B cell (primary cell): ENCODE data around the gene ATAD1. TPM values are rescaled to one million over a fixed set of nuclear protein-coding genes. Genes with fewer than 3 reads are reported as not detected.

ENCODE experiments used
- ATAC-seq: fragments of 200-7000 bp; cut with Tn5 transposase; one replicate; pipeline ENCODE4 v1.10.0; 2021; ENCODE audit warnings: low read depth, mild to moderate bottlenecking, moderate number of reproducible peaks, moderate library complexity
- CTCF ChIA-PET: fragments of 350-600 bp; sonication (Branson Sonifier 250); formaldehyde crosslinking; loops from one replicate; lab custom pipeline; 2021; ENCODE audit warnings: antibody characterized with exemption, inconsistent platforms; lab: Charles Lee
- POLR2A ChIA-PET: fragments of 350-600 bp; sonication (Branson Sonifier 250); formaldehyde crosslinking; loops from one replicate; lab custom pipeline; 2021; ENCODE audit warnings: antibody characterized with exemption; lab: Charles Lee
- DNase-seq: peaks from one replicate; pipeline ENCODE4 v3.0.0; 2013
- H2AFZ ChIP-seq: 2 replicates; pipeline ENCODE4 v1.6.1; 2012; ENCODE audit warnings: mild to moderate bottlenecking, low read depth, low read length; ENCODE audit not compliant: insufficient read depth, poor library complexity, severe bottlenecking
- H3K27ac ChIP-seq, 2 donors: 1 replicate in 1 of 2; 2 replicates in 1 of 2; pipeline ENCODE4 v1.5.1; 2012 to 2013; ENCODE audit warnings: low read length in 2 of 2, mild to moderate bottlenecking in 2 of 2, moderate library complexity in 1 of 2
- H3K27me3 ChIP-seq, 4 experiments: fragments of 200-600 bp in 1 of 4; sonication (generic) in 1 of 4; replicated peaks in 1 of 4; 1 replicate in 2 of 4; 2 replicates in 2 of 4; pipeline versions ENCODE4 v1.6.1 to v1.7.0; 2013 to 2016; ENCODE audit warnings: low read length in 3 of 4, mild to moderate bottlenecking in 2 of 4, mixed read lengths in 1 of 4, moderate library complexity in 1 of 4; ENCODE audit not compliant: insufficient read depth in 4 of 4, control insufficient read depth in 3 of 4; ENCODE audit errors: control extremely low read depth in 1 of 4
- H3K36me3 ChIP-seq, 2 experiments: replicated peaks in 1 of 2; 1 replicate in 1 of 2; 2 replicates in 1 of 2; pipeline versions ENCODE4 v1.6.1 to v1.7.1; 2013; ENCODE audit warnings: low read length in 1 of 2; ENCODE audit not compliant: insufficient read depth in 2 of 2, control insufficient read depth in 1 of 2; ENCODE audit errors: control extremely low read depth in 1 of 2, extremely low read depth in 1 of 2
- H3K4me1 ChIP-seq, 2 donors: fragments of 200-600 bp in 1 of 2; sonication (generic) in 1 of 2; 1 replicate in 1 of 2; 2 replicates in 1 of 2; pipeline versions ENCODE4 v1.5.1 to v1.6.1; 2013 to 2017; ENCODE audit warnings: low read length in 2 of 2; ENCODE audit not compliant: control insufficient read depth in 2 of 2, insufficient read depth in 2 of 2
- H3K4me2 ChIP-seq: replicated peaks from 2 replicates; pipeline ENCODE3; 2012; ENCODE audit warnings: mild to moderate bottlenecking, low read depth, low read length; ENCODE audit not compliant: poor library complexity, severe bottlenecking
- H3K4me3 ChIP-seq, 5 experiments: fragments of 200-600 bp in 1 of 5; sonication (generic) in 1 of 5; 1 replicate in 3 of 5; 2 replicates in 2 of 5; pipeline versions ENCODE4 v1.5.1 to v1.7.0; 2011 to 2016; ENCODE audit warnings: low read length in 4 of 5, mild to moderate bottlenecking in 4 of 5, low read depth in 2 of 5, control low read depth in 1 of 5, moderate library complexity in 1 of 5; ENCODE audit not compliant: insufficient read depth in 1 of 5; ENCODE audit errors: control extremely low read depth in 1 of 5, extremely low read depth in 1 of 5
- H3K79me2 ChIP-seq: fragments of 200-600 bp; sonication (generic); one replicate; pipeline ENCODE4 v1.6.0; 2016; ENCODE audit warnings: low read length; ENCODE audit not compliant: control insufficient read depth, insufficient read depth
- H3K9ac ChIP-seq: fragments of 200-600 bp; sonication (generic); 2 replicates; pipeline ENCODE4 v1.6.1; 2017; ENCODE audit warnings: mild to moderate bottlenecking, low read length, moderate library complexity
- H3K9me3 ChIP-seq, 3 donors: one replicate each; pipeline versions ENCODE4 v1.6.1 to v1.7.1; 2013; ENCODE audit warnings: low read length in 2 of 3; ENCODE audit not compliant: control insufficient read depth in 2 of 3, insufficient read depth in 1 of 3; ENCODE audit errors: control extremely low read depth in 1 of 3
- H4K20me1 ChIP-seq: 2 replicates; pipeline ENCODE4 v1.6.0; 2012; ENCODE audit warnings: mild to moderate bottlenecking, low read length; ENCODE audit not compliant: insufficient read depth, control insufficient read depth, poor library complexity, severe bottlenecking
- H3K27ac Mint-ChIP-seq: one replicate; pipeline ENCODE4 v1.8.0; 2021; ENCODE audit warnings: mixed read lengths
- H3K27me3 Mint-ChIP-seq: one replicate; pipeline ENCODE4 v1.8.0; 2021; ENCODE audit warnings: mixed read lengths
- H3K4me1 Mint-ChIP-seq: one replicate; pipeline ENCODE4 v1.8.0; 2021; ENCODE audit warnings: mixed read lengths
- H3K4me3 Mint-ChIP-seq: one replicate; pipeline ENCODE4 v1.8.0; 2021; ENCODE audit warnings: mixed read lengths
- H3K9me3 Mint-ChIP-seq: one replicate; pipeline ENCODE4 v1.8.0; 2022; ENCODE audit warnings: mixed read lengths; ENCODE audit not compliant: insufficient read depth
- EZH2 ChIP-seq: IDR thresholded peaks from 2 replicates; pipeline ENCODE4 v1.6.1; 2012; ENCODE audit warnings: borderline replicate concordance, low read depth, mild to moderate bottlenecking, moderate library complexity, low read length; ENCODE audit not compliant: insufficient read depth, poor library complexity, severe bottlenecking
- WGBS: methylation state at CpG from one replicate; pipeline ENCODE4 v1.1.5; 2013; ENCODE audit warnings: missing lambda C conversion rate; ENCODE audit not compliant: insufficient coverage; 5-methylcytosine and 5-hydroxymethylcytosine counted together
- intact Hi-C: fragments of 100-400 bp; cut with micrococcal nuclease; formaldehyde crosslinking; loops from one replicate; pipeline ENCODE4 v1.10.0; 2022
- polyA plus RNA-seq: library from polyadenylated mRNA; depleted of rRNA; stranded (reverse); fragments of >200 nt; gene quantifications from 2 replicates; pipeline ENCODE4 v1.2.3, GENCODE V29; 2012
- total RNA-seq, 2 donors: library from RNA; stranded (reverse); fragments of 120-200 nt in 1 of 2; gene quantifications; 1 replicate in 1 of 2; 2 replicates in 1 of 2; pipeline versions ENCODE4 v1.2.3 to v1.2.4, GENCODE V29; 2013 to 2022
- TF ChIP-seq, protein P1 (sequence below): fragments of 200-600 bp; IDR thresholded peaks from one replicate; pipeline ENCODE4 v1.8.0; 2022; ENCODE audit warnings: antibody characterized with exemption, mild to moderate bottlenecking

Gene ATAD1
- total and polyA plus RNA-seq, 2 donors (not counting 1 experiment from before 2014, with no cell fraction given), result 6.1 to 44.9 TPM

DNA sequence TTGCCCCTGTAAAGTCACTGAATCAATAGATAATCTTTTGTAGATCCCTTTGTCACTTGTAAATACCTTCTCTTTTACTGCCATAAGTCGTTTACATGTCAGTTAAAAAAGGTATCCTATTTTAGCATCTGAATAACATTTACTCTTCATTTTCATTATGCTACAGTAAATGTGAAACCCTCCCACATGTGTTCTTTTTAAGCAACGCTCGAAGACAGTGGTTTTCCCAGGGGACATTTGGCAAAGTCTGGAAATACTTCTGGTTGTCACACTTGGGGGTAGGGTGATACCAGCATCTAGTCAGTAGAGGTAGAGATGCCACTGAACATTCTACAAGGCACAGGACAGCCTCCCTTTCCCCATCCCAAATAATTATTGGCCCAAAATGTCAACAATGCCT is 23.7 kb downstream of the ATAD1 start:
- Mint-ChIP-seq H3K4me3 (no peak overlapping the region), H3K27me3 (no peaks in the 10 kb centered on the region), H3K9me3 (no peaks in the 10 kb centered on the region), H3K4me1 (peaks cover 35% of the 10 kb centered on the region), H3K27ac (peak overlapping the region; percentile 28)
- Histone ChIP-seq H3K36me3 (peaks cover 12 to 29% of the 10 kb centered on the region in 2 experiments), H3K9me3 (no peaks in the 10 kb centered on the region), H4K20me1 (peaks cover 20% of the 10 kb centered on the region), H3K4me1 (peaks cover 11 to 13% of the 10 kb centered on the region in 2 donors), H3K4me2 (no peak overlapping the region), H3K79me2 (peaks cover 24% of the 10 kb centered on the region), H2AFZ (no peak overlapping the region), H3K9ac (no peak overlapping the region), H3K27me3 (no peaks in the 10 kb centered on the region), H3K27ac (no peak overlapping the region), H3K4me3 (no peak overlapping the region)
- ATAC-seq (no peak), DNase-seq (no peak)
- WGBS, result no CpG with 5 or more reads among the region's 3 CpGs
- intact Hi-C loops, result no loop called here
- POLR2A ChIA-PET, result no interaction called here
- TF ChIP-seq, protein P1, sequence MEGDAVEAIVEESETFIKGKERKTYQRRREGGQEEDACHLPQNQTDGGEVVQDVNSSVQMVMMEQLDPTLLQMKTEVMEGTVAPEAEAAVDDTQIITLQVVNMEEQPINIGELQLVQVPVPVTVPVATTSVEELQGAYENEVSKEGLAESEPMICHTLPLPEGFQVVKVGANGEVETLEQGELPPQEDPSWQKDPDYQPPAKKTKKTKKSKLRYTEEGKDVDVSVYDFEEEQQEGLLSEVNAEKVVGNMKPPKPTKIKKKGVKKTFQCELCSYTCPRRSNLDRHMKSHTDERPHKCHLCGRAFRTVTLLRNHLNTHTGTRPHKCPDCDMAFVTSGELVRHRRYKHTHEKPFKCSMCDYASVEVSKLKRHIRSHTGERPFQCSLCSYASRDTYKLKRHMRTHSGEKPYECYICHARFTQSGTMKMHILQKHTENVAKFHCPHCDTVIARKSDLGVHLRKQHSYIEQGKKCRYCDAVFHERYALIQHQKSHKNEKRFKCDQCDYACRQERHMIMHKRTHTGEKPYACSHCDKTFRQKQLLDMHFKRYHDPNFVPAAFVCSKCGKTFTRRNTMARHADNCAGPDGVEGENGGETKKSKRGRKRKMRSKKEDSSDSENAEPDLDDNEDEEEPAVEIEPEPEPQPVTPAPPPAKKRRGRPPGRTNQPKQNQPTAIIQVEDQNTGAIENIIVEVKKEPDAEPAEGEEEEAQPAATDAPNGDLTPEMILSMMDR, result no peak
- no peak for TF ChIP-seq EZH2
- CTCF ChIA-PET, result no interaction called here

DNA sequence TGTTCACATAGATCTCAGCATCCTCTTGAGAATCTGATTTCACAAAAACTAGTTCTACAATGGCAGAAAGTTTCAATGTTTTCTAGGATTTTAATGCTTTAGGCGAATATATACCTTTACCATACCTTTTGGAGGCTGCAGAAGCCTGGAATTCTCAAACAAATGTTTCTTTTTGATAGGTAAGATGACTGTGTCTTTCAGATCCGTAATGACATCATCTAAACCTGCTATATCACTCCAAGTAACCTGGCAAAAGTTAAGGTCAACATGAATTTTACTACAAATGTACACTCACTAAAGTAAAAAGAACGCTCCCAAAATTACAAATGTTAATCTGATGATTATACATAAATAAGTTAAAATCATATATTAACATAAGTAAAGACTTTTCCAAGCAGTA is 27.8 kb downstream of the ATAD1 start:
- Histone ChIP-seq H3K4me1 (no peaks in the 10 kb centered on the region), H3K4me3 (no peak overlapping the region), H4K20me1 (peaks cover 8% of the 10 kb centered on the region), H3K79me2 (peaks cover 10% of the 10 kb centered on the region), H3K36me3 (peaks cover 17 to 30% of the 10 kb centered on the region in 2 experiments), H3K9ac (no peak overlapping the region), H3K9me3 (no peaks in the 10 kb centered on the region), H3K27me3 (no peaks in the 10 kb centered on the region), H2AFZ (no peak overlapping the region), H3K27ac (no peak overlapping the region), H3K4me2 (no peak overlapping the region)
- ChIA-PET CTCF (no interaction called here), POLR2A (no interaction called here)
- ATAC-seq (no peak), DNase-seq (no peak)
- intact Hi-C loops, result no loop called here
- TF ChIP-seq EZH2, result no peak
- TF ChIP-seq, protein P1, result no peak
- Mint-ChIP-seq H3K4me3 (no peak overlapping the region), H3K9me3 (no peaks in the 10 kb centered on the region), H3K4me1 (peaks cover 15% of the 10 kb centered on the region), H3K27ac (no peak overlapping the region), H3K27me3 (no peaks in the 10 kb centered on the region)
- WGBS, result no CpG with 5 or more reads among the region's 3 CpGs
